H9 (cell line): ENCODE results near the gene PNMA3. TPM values are rescaled to one million over a fixed set of nuclear protein-coding genes. Genes with fewer than 3 reads are reported as not detected.
A peak's percentile ranks its signal among the peaks of the same experiment; 100 is the strongest.

Experiments
- DNase-seq: peaks from one replicate; pipeline ENCODE4 v3.0.0-alpha.2; 2017
- H2AFZ ChIP-seq: one replicate; pipeline ENCODE4 v1.6.1; 2013; ENCODE audit warnings: mild to moderate bottlenecking, low read length, control low read depth, moderate library complexity
- H2AK5ac ChIP-seq: 2 replicates; pipeline ENCODE4 v1.6.1; 2013; ENCODE audit warnings: low read length, control low read depth, mixed read lengths; ENCODE audit not compliant: insufficient read length
- H2BK120ac ChIP-seq: one replicate; pipeline ENCODE4 v1.6.1; 2013; ENCODE audit warnings: low read depth, mild to moderate bottlenecking, low read length, control low read depth, inconsistent platforms; ENCODE audit not compliant: poor library complexity, severe bottlenecking
- H2BK12ac ChIP-seq: 2 replicates; pipeline ENCODE4 v1.6.1; 2013; ENCODE audit warnings: low read length, control low read depth, mixed read lengths, low read depth; ENCODE audit not compliant: insufficient read length
- H2BK15ac ChIP-seq: 2 replicates; pipeline ENCODE4 v1.6.1; 2013; ENCODE audit warnings: low read depth, low read length, control low read depth
- H2BK20ac ChIP-seq: one replicate; pipeline ENCODE4 v1.6.1; 2013; ENCODE audit warnings: low read depth, mild to moderate bottlenecking, low read length, control low read depth, inconsistent platforms; ENCODE audit not compliant: poor library complexity, severe bottlenecking
- H2BK5ac ChIP-seq: 2 replicates; pipeline ENCODE4 v1.6.1; 2013; ENCODE audit warnings: low read length, control low read depth, mixed read lengths; ENCODE audit not compliant: insufficient read length
- H3K14ac ChIP-seq: 2 replicates; pipeline ENCODE4 v1.6.1; 2013; ENCODE audit warnings: low read length, control low read depth; ENCODE audit not compliant: insufficient read depth
- H3K18ac ChIP-seq: 2 replicates; pipeline ENCODE4 v1.6.1; 2013; ENCODE audit warnings: low read depth, mild to moderate bottlenecking, mixed read lengths, low read length, control low read depth; ENCODE audit not compliant: insufficient read length
- H3K23ac ChIP-seq: 2 replicates; pipeline ENCODE4 v1.6.1; 2013; ENCODE audit warnings: low read length, control low read depth, mixed read lengths, low read depth; ENCODE audit not compliant: insufficient read length
- H3K23me2 ChIP-seq: 2 replicates; pipeline ENCODE4 v1.6.1; 2013; ENCODE audit warnings: low read depth, mild to moderate bottlenecking, mixed read lengths, low read length, control low read depth; ENCODE audit not compliant: insufficient read length, poor library complexity, severe bottlenecking
- H3K27ac ChIP-seq: 2 replicates; pipeline ENCODE4 v1.5.1; 2013; ENCODE audit warnings: low read length, control low read depth, mixed read lengths, low read depth; ENCODE audit not compliant: insufficient read length
- H3K27me3 ChIP-seq: 2 replicates; pipeline ENCODE4 v1.6.1; 2013; ENCODE audit warnings: low read length, control low read depth, inconsistent platforms; ENCODE audit not compliant: insufficient read depth
- H3K4ac ChIP-seq: 2 replicates; pipeline ENCODE4 v1.6.1; 2013; ENCODE audit warnings: low read depth, mild to moderate bottlenecking, control low read depth, inconsistent platforms, low read length, moderate library complexity
- H3K4me1 ChIP-seq: 2 replicates; pipeline ENCODE4 v1.6.1; 2013; ENCODE audit warnings: low read length, control low read depth, inconsistent platforms; ENCODE audit not compliant: insufficient read depth
- H3K4me2 ChIP-seq: 2 replicates; pipeline ENCODE4 v1.6.1; 2013; ENCODE audit warnings: low read length, control low read depth, mixed read lengths; ENCODE audit not compliant: insufficient read length, insufficient read depth
- H3K56ac ChIP-seq: 2 replicates; pipeline ENCODE4 v1.6.1; 2013; ENCODE audit warnings: low read depth, mild to moderate bottlenecking, mixed read lengths, low read length, control low read depth; ENCODE audit not compliant: insufficient read length
- H3K79me1 ChIP-seq: 2 replicates; pipeline ENCODE4 v1.6.1; 2013; ENCODE audit warnings: low read depth, mild to moderate bottlenecking, moderate library complexity, low read length, control low read depth, inconsistent platforms; ENCODE audit not compliant: insufficient read depth, poor library complexity, severe bottlenecking
- H3K79me2 ChIP-seq: 2 replicates; pipeline ENCODE4 v1.6.1; 2013; ENCODE audit warnings: low read length, control low read depth, inconsistent platforms; ENCODE audit not compliant: insufficient read depth
- H3K9ac ChIP-seq: 2 replicates; pipeline ENCODE4 v1.6.1; 2013; ENCODE audit warnings: low read length, control low read depth, mixed read lengths; ENCODE audit not compliant: insufficient read length; ENCODE audit errors: extremely low read depth
- H3K9me3 ChIP-seq: one replicate; pipeline ENCODE4 v1.6.1; 2013; ENCODE audit warnings: low read depth, low read length, inconsistent platforms; ENCODE audit not compliant: control insufficient read depth
- H3T11ph ChIP-seq: one replicate; pipeline ENCODE4 v1.6.1; 2013; ENCODE audit warnings: mild to moderate bottlenecking, low read length, control low read depth, inconsistent platforms
- H4K20me1 ChIP-seq: one replicate; pipeline ENCODE4 v1.6.1; 2013; ENCODE audit not compliant: control insufficient read depth, insufficient read length, insufficient read depth
- H4K5ac ChIP-seq: 2 replicates; pipeline ENCODE4 v1.6.1; 2013; ENCODE audit warnings: low read depth, mild to moderate bottlenecking, mixed read lengths, low read length, control low read depth; ENCODE audit not compliant: insufficient read length
- H4K8ac ChIP-seq: replicated peaks from 2 replicates; pipeline ENCODE4 v1.6.1; 2013; ENCODE audit warnings: low read length, control low read depth, mixed read lengths, low read depth; ENCODE audit not compliant: insufficient read length
- H4K91ac ChIP-seq: 2 replicates; pipeline ENCODE4 v1.6.1; 2013; ENCODE audit warnings: low read depth, mild to moderate bottlenecking, moderate library complexity, mixed read lengths, low read length, control low read depth; ENCODE audit not compliant: insufficient read length
- H3K27ac Mint-ChIP-seq, 3 experiments: 2 replicates in 2 of 3; 3 replicates in 1 of 3; pipeline ENCODE4 v1.8.0; 2020 to 2021; ENCODE audit warnings: mixed read lengths in 3 of 3, mild to moderate bottlenecking in 1 of 3, moderate library complexity in 1 of 3
- H3K27me3 Mint-ChIP-seq: 2 replicates; pipeline ENCODE4 v1.8.0; 2021; ENCODE audit warnings: low read depth, mild to moderate bottlenecking, moderate library complexity, mixed read lengths
- H3K36me3 Mint-ChIP-seq, 3 experiments: 2 replicates in 2 of 3; 3 replicates in 1 of 3; pipeline ENCODE4 v1.8.0; 2020 to 2021; ENCODE audit warnings: low read depth in 3 of 3, mixed read lengths in 3 of 3; ENCODE audit not compliant: insufficient read depth in 1 of 3
- H3K4me1 Mint-ChIP-seq, 2 experiments: 2 replicates each; pipeline ENCODE4 v1.8.0; 2020; ENCODE audit warnings: mixed read lengths in 2 of 2
- H3K4me3 Mint-ChIP-seq, 2 experiments: 2 replicates in 1 of 2; 3 replicates in 1 of 2; pipeline ENCODE4 v1.8.0; 2020 to 2021; ENCODE audit warnings: mild to moderate bottlenecking in 2 of 2, mixed read lengths in 2 of 2, moderate library complexity in 1 of 2
- H3K9me3 Mint-ChIP-seq, 2 experiments: 2 replicates in 1 of 2; 3 replicates in 1 of 2; pipeline ENCODE4 v1.8.0; 2020; ENCODE audit warnings: mild to moderate bottlenecking in 2 of 2, mixed read lengths in 2 of 2, moderate library complexity in 1 of 2
- CTCF ChIP-seq: fragments of 200-600 bp; sonication (generic); conservative IDR thresholded peaks from 3 replicates; pipeline ENCODE4 v1.8.0; 2021; ENCODE audit warnings: antibody characterized with exemption, mild to moderate bottlenecking
- WGBS: extraction: QIAGEN DNeasy Blood & Tissue Kit; methylation state at CpG from one replicate; pipeline ENCODE4 v1.1.7; 2013; ENCODE audit warnings: missing lambda C conversion rate, low lambda C conversion rate, mixed read lengths; ENCODE audit not compliant: insufficient read length; ENCODE audit errors: extremely low coverage; 5-methylcytosine and 5-hydroxymethylcytosine counted together
- total RNA-seq: library from RNA; stranded (reverse); gene quantifications from 2 replicates; pipeline ENCODE4 v1.2.1, GENCODE V29; 2021

Gene PNMA3
- total RNA-seq, 1 experiment from 2014 or later: 9.4 TPM

GRCh38 chrX:153057281-153057680 lies 1.0 kb downstream of the PNMA3 start:
- Histone ChIP-seq H3K9ac (no peak overlapping the region), H2BK120ac (no peak overlapping the region), H2BK5ac (no peak overlapping the region), H3K23ac (no peak overlapping the region), H3T11ph (no peak overlapping the region), H3K18ac (no peak overlapping the region), H2BK20ac (no peak overlapping the region), H3K27me3 (no peaks in the 10 kb centered on the region; the same call in 1 of the 2 replicates), H2AFZ (no peak overlapping the region), H4K91ac (no peak overlapping the region), H4K5ac (no peak overlapping the region), H3K4me1 (no peaks in the 10 kb centered on the region), H2BK12ac (no peak overlapping the region), H3K4me2 (no peak overlapping the region), H3K4ac (no peak overlapping the region), H3K27ac (no peak overlapping the region), H3K14ac (no peak overlapping the region), H4K8ac (no peak overlapping the region), H3K79me2 (no peaks in the 10 kb centered on the region), H2BK15ac (no peak overlapping the region), H3K56ac (no peak overlapping the region), H3K9me3 (peaks cover 31% of the 10 kb centered on the region), H2AK5ac (no peak overlapping the region), H4K20me1 (no peaks in the 10 kb centered on the region), H3K79me1 (no peaks in the 10 kb centered on the region), H3K23me2 (no peaks in the 10 kb centered on the region)
- no peak for TF ChIP-seq CTCF
- DNase-seq: no peak
- Mint-ChIP-seq H3K4me3 (peak overlapping the region; percentile 53 to 69; a peak in 3 of 5 replicates), H3K27me3 (peaks cover 36% of the 10 kb centered on the region), H3K36me3 (peaks cover 0 to 13% (median 3%) of the 10 kb centered on the region in 3 experiments; a peak in 4 of 7 replicates), H3K4me1 (peaks cover 4 to 5% of the 10 kb centered on the region in 2 experiments), H3K27ac (no peak overlapping the region), H3K9me3 (peaks cover 49 to 53% of the 10 kb centered on the region in 2 experiments)
- WGBS: no CpG with 5 or more reads among the region's 11 CpGs
